ENCODE data around the gene AHNAK2. TPM values are rescaled to one million over a fixed set of nuclear protein-coding genes. Genes with fewer than 3 reads are reported as not detected.
"Not testable (repeated sequence)": the region's sequence is repeated elsewhere in the genome, so short reads cannot be mapped to it uniquely, and the experiment has no call there.

The AHNAK2 gene
- total RNA-seq (2021; ENCODE audit: unreplicated experiment) (223 TPM), Bru-seq, nascent RNA (percentile 93 among the genes with signal in this experiment), BruChase-seq, experiment 1, labeled RNA remaining after a 2-hour chase (percentile 98 among the genes with signal in this experiment), BruChase-seq, experiment 2, labeled RNA remaining after a 6-hour chase (percentile 99 among the genes with signal in this experiment)
- polyA plus RNA-seq (2012; ENCODE audit: insufficient read length): 148 TPM
- long read RNA-seq, full-length matches to known transcripts: 4 of 178 reads
- long read RNA-seq, partial matches to known transcripts: 0 of 178 reads
- long read RNA-seq, other reads (novel, unspliced or antisense): 174 of 178 reads

GRCh38 chr14:104977681-104978653, at the start of gene AHNAK2:
AHNAK2 (minus strand) TSS chr14:104978374; CDS start chr14:104978237, 137 bp downstream.
- intact Hi-C loops (cut with micrococcal nuclease; ENCODE audit: unreplicated experiment): no loop called here
- Histone ChIP-seq H3K27me3 (ENCODE audit: control insufficient read depth, insufficient read depth, low read length) (no peaks in the 10 kb centered on the region), H3K36me3 (ENCODE audit: control insufficient read depth, insufficient read depth, low read length) (peaks cover 2% of the 10 kb centered on the region; the same call in 1 of the 2 replicates), H3K9me3 (ENCODE audit: control insufficient read depth, insufficient read depth, low read depth, low read length) (no peaks in the 10 kb centered on the region), H3K4me1 (ENCODE audit: control insufficient read depth, insufficient read depth, low read length) (peaks cover 52% of the 10 kb centered on the region), H3K27ac (ENCODE audit: low read length) (peak within 1 kb of the TSS; percentile 79), H3K4me3 (ENCODE audit: low read depth in 2 of 2, low read length in 2 of 2) (peak within 1 kb of the TSS; percentile 70 to 79)
- CTCF ChIA-PET: no interaction called here
- DNase-seq (ENCODE audit: low read depth, low spot score) (no peak), ATAC-seq (peak; percentile 72)
- no TSS peak for BruUV-seq (replicated peaks)
- POLR2A ChIA-PET: no interaction called here
- in situ Hi-C loops (cut with HindIII; ENCODE audit: low pct_unique_long_range_greater_than_20kb, low sequenced_read_pairs): no loop called here
- TF ChIP-seq, protein P1, sequence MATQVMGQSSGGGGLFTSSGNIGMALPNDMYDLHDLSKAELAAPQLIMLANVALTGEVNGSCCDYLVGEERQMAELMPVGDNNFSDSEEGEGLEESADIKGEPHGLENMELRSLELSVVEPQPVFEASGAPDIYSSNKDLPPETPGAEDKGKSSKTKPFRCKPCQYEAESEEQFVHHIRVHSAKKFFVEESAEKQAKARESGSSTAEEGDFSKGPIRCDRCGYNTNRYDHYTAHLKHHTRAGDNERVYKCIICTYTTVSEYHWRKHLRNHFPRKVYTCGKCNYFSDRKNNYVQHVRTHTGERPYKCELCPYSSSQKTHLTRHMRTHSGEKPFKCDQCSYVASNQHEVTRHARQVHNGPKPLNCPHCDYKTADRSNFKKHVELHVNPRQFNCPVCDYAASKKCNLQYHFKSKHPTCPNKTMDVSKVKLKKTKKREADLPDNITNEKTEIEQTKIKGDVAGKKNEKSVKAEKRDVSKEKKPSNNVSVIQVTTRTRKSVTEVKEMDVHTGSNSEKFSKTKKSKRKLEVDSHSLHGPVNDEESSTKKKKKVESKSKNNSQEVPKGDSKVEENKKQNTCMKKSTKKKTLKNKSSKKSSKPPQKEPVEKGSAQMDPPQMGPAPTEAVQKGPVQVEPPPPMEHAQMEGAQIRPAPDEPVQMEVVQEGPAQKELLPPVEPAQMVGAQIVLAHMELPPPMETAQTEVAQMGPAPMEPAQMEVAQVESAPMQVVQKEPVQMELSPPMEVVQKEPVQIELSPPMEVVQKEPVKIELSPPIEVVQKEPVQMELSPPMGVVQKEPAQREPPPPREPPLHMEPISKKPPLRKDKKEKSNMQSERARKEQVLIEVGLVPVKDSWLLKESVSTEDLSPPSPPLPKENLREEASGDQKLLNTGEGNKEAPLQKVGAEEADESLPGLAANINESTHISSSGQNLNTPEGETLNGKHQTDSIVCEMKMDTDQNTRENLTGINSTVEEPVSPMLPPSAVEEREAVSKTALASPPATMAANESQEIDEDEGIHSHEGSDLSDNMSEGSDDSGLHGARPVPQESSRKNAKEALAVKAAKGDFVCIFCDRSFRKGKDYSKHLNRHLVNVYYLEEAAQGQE (IDR thresholded peaks at IDR 0.05; ENCODE audit: insufficient read depth in 1 of 2, low read depth in 2 of 2, low read length in 1 of 2): no peak
- TF ChIP-seq SIN3A (IDR thresholded peaks at IDR 0.05; ENCODE audit: borderline replicate concordance, insufficient read depth, low read depth, low read length): no peak
- TF ChIP-seq, protein P2, sequence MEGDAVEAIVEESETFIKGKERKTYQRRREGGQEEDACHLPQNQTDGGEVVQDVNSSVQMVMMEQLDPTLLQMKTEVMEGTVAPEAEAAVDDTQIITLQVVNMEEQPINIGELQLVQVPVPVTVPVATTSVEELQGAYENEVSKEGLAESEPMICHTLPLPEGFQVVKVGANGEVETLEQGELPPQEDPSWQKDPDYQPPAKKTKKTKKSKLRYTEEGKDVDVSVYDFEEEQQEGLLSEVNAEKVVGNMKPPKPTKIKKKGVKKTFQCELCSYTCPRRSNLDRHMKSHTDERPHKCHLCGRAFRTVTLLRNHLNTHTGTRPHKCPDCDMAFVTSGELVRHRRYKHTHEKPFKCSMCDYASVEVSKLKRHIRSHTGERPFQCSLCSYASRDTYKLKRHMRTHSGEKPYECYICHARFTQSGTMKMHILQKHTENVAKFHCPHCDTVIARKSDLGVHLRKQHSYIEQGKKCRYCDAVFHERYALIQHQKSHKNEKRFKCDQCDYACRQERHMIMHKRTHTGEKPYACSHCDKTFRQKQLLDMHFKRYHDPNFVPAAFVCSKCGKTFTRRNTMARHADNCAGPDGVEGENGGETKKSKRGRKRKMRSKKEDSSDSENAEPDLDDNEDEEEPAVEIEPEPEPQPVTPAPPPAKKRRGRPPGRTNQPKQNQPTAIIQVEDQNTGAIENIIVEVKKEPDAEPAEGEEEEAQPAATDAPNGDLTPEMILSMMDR (IDR thresholded peaks at IDR 0.05): no peak
- TF ChIP-seq TCF7L2 (IDR thresholded peaks at IDR 0.05; ENCODE audit: low read depth, low read length): no peak
- TF ChIP-seq POLR2AphosphoS5 (IDR thresholded peaks at IDR 0.05; ENCODE audit: low read depth, low read length): 0 out of 2 replicates have a peak, but pooled peaks have one; percentile 49

DNA sequence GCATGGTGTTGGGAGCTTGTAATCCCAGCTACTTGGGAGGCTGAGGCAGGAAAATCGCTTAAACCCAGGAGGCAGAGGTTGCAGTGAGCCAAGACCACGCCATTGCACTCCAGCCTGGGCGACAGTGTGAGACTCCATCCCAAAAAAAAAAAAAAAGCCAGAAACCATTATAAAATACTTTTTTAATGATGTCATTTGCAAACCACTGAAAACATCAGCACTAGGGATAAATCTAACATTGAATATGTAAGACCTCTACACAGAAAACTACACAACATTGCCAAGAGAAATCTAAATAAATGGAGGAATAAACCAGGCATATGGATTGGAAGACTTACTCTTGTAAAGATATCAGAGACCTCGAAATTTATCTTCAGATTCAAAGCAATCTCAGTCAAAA, 49.5 kb upstream of the AHNAK2 start:
- DNase-seq (ENCODE audit: low read depth, low spot score); H3K4me3 ChIP-seq (ENCODE audit: low read depth in 2 of 2, low read length in 2 of 2); intact Hi-C loops (cut with micrococcal nuclease; ENCODE audit: unreplicated experiment); POLR2A ChIA-PET; H3K36me3 ChIP-seq (ENCODE audit: control insufficient read depth, insufficient read depth, low read length); ATAC-seq; H3K27me3 ChIP-seq (ENCODE audit: control insufficient read depth, insufficient read depth, low read length); in situ Hi-C loops (cut with HindIII; ENCODE audit: low pct_unique_long_range_greater_than_20kb, low sequenced_read_pairs); H3K9me3 ChIP-seq (ENCODE audit: control insufficient read depth, insufficient read depth, low read depth, low read length): not testable (repeated sequence)
- CTCF ChIA-PET: interaction anchor here (1.3 kb wide), 1 partner anchor 17 kb away, joined by 5 read pairs; no protein-coding TSS in a partner anchor
- TSS peak; percentile 80 for BruUV-seq (replicated peaks)
- peaks cover 25% of the 10 kb centered on the region for H3K4me1 ChIP-seq (ENCODE audit: control insufficient read depth, insufficient read depth, low read length)
- peak overlapping the region; percentile 65; the same call in 1 of the 2 replicates for H3K27ac ChIP-seq (ENCODE audit: low read length)
